Hippocampal formation (tissue), 2 donors: ENCODE data around the gene HOXB2.
"Not testable (repeated sequence)": the region's sequence is repeated elsewhere in the genome, so short reads cannot be mapped to it uniquely, and the experiment has no call there.

ENCODE experiments used
- DNase-seq, 2 donors: peaks; one replicate each; lab custom pipeline; 2025; lab: John Stamatoyannopoulos, UW

The HOXB2 gene

DNA sequence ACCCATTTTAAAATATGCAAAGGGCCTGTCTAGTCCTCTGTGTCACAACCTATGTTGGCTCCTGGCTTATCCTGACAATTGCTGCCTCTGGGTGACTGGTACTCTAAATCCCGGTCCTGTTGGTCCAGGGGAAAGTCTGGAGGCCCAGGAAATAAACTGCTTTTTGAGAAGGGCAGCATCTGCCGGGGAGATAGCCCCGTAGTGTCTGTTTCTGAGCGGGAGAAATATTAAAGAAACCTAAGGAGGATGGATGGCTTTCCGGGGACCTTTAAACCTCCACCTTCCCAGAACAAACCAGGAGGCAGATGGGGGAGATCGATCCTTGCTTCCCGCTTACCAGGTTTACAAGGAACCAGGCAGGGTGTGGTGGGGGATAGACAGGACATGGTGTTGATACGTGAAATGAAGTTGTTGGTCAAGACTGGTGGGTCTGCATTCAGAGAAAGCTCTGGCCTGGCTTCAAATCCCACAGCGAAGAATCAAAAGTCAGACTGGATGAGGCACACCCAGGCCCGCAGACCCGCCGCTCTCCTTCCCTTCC lies 3.8 kb downstream of the HOXB2 start:
- DNase-seq, result no peak

DNA sequence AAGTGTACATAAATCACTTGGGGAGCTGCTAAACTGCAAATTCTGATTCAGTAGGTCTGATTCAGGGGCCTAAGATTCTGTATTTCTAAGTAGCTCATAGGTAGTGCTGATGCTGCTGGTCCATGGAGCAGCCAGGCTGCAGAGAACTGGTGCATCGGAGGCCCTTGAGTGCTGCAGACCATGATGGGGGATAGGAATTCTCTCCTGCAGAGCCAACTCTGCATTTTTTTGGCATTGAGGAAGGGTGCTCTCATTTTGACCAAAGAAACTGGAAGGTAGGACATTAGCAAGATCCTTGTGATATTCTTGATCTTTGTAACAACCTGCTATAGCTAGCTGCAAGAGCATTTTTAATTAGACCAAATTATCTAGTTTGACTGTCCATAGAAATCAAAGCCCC lies 4.7 kb downstream of the HOXB2 start:
- no peak for DNase-seq

DNA sequence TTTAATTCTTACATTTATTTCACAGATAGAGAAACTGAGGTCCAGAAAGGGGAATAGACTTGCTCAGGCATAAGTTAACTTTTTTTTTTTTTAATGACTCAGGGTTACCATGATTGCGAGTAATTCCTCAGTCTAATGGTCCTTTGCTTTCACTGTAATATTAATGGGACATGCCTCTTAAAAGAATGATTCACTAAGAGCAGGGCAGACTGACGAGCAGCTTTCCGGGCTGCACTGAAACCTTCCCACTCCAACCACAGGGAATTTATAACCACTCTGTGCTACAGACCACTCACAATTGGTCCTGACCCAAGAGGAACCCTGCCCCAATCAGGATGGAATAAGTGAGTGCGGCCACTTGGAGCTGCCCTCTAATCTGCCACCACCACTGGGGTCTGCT lies 5.7 kb downstream of the HOXB2 start:
- no peak for DNase-seq

DNA sequence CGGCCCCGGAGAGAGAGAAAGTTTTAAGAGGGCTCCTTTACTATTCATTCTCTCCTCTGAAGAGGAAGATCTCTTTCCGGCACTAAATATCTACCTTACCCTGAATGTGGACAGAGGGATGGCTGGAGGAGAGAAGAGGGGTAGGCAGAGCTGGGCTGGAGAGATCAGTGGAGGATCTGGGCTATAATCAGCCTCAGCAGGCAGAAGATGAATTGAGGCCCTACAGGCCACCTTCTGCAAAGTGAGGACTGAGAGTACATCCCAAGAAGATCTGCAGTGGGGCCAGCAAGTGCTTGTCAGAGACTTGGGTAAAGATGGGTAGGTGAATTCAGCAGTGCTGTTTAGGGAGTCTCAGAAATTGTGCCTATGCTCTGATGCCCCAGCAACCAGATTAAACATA lies 7.6 kb downstream of the HOXB2 start:
- no peak for DNase-seq

DNA sequence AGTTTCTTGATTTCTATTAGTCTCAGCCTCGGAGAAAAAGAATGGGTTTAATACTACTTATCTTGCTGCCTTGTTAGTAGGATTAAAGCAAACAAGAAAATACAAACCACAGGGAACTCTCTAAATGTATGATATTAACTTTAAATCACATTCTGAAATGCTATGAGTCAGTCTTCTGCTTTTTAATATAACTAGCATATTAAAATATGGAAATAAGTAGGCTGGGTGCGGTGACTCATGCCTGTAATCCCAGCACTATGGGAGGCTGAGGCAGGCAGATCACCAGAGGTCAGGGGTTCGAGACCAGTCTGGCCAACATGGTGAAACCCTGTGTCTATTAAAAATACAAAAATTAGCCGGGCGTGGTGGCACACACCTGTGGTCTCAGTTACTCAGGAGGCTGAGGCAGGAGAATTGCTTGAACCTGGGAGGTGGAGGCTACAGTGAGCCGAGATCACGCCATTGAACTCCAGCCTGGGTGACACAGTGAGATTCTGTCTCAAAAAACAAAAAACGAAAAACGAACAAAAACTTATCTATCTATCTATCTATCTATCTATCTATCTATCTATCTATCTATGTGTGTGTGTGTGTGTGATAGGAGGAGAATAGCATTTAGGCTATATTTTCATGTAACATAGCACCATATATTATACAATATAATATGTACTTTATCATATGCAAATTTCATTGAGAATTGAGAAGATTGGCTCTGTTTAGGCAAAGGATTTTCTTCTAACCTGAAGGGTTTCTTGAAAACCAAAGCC lies 8.9 kb downstream of the HOXB2 start:
- DNase-seq, result not testable (repeated sequence)

DNA sequence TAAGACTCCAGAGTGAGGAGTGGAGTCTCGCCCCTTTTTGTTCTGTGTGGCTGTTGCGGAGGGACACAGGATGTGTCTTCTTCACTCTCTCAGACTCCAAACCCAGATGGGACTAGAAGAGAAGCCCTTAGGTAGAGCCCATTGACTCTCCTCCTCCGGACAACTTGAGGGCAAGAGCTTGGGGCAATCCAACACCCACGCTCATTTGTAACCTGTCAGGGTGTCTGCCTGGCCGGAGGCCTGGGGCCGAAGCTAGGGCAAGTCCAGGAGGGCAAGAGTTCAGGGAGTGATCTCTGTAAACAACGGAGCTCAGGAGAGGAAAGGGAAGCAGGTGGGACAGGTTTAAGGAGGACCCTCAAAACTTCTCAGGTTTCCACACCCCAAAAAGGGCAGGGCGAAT lies 12.6 kb downstream of the HOXB2 start:
- DNase-seq, result no peak

DNA sequence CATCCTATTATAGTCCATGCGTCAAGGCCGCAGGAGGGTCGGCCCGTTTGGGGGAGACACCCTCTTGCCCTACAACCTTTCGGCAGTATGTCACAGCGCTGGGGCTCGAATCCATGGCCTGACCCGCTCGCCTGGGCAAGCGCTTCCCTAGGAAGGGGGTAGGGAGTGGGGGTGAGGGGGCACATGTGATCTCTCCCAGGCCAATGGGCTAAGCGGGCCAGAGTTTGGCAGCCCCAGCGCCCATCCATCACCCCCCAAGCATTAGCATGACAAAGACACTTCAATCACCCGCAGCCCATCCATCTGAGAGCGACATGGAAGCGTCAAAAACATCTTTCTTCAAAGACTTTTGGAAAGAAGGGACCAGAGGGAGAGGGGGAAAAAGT lies 14.0 kb downstream of the HOXB2 start, which contains the start of gene HOXB1:
Gene HOXB1 (minus strand): TSS at position 125 of the 386 bp plus-strand sequence. CDS start 107 bp downstream, at position 18.
- no peak for DNase-seq

DNA sequence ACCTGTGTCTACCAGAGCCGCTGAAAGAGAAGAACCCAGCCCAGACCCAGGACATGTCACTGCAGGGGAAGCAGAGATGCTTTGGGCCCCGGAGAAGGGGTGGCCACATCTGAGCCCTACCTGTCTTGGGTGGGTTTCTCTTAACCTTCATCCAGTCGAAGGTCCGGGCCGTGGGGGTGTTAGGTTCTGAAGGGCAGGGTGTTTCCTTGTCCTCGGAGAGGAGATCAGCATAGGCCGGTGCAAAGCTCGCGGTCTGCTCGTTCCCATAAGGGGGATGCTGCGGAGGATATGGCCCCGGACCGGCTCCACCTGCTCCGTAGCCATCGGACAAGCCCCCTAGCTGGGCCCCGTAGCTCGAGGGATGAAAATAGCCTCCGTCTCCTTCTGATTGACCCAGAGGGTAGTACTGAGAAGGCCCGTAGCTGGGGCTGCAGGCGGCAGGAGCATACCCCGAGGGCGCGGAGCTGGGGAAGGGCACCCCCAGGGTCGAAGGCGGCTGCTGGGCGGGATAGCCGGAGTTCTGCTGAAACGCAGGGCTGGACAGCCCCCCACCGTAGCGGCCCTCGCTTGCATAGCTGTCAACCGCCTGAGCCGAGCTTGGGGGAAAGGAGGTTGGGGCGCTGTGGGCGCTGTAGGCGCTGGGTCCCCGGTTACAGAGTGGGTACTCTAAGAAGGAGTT lies 14.6 kb downstream of the HOXB2 start:
- no peak for DNase-seq

DNA sequence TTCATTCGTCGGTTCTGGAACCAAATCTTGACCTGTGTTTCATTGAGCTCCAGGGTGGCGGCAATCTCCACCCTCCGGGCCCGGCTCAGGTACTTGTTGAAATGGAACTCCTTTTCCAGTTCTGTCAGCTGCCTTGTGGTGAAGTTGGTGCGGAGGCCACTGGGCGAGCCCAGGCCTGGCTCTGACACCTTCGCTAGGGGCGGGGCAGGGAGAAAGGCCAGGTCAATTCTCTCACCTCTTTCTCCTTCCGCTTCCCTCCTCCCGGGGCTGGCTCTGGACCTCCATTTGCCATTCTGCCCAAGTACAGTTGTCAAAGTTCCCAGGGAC lies 15.3 kb downstream of the HOXB2 start:
- no peak for DNase-seq

DNA sequence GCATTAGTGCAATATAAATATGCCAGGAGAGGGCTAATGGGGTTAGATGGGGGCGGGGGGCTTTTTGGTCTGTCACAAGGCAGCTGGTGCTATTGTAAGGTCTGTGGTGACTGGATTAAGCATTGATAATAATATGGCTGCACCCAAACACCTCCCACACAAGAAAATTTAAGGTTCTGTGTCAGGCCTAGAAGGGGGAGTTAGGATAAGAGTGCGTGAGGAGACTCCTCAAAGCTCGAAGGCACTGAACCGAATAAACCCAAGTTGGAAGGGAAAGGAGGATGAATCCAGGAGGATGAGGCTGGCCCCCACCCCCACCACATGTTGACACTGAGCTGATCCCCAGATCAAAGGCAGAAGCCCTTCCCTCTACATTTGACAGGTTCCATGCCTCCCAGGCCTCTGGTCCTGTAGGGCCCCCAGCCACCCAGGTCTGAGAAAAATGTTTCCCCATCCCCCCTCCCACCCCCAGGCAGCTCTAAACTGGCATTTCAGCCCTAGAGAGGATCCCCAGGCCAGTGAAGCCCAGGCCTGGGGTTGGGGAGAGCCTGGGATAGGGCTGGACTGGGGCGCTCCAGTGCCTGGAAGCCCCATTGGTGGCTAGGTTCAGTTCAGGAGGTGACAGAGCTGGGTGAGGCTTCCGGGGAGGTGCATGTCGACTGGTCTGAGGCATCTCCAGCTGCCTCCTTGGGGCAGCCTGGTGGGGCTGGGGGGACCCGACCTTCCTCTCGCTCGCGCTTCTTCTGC lies 15.8 kb downstream of the HOXB2 start:
- DNase-seq, result no peak

DNA sequence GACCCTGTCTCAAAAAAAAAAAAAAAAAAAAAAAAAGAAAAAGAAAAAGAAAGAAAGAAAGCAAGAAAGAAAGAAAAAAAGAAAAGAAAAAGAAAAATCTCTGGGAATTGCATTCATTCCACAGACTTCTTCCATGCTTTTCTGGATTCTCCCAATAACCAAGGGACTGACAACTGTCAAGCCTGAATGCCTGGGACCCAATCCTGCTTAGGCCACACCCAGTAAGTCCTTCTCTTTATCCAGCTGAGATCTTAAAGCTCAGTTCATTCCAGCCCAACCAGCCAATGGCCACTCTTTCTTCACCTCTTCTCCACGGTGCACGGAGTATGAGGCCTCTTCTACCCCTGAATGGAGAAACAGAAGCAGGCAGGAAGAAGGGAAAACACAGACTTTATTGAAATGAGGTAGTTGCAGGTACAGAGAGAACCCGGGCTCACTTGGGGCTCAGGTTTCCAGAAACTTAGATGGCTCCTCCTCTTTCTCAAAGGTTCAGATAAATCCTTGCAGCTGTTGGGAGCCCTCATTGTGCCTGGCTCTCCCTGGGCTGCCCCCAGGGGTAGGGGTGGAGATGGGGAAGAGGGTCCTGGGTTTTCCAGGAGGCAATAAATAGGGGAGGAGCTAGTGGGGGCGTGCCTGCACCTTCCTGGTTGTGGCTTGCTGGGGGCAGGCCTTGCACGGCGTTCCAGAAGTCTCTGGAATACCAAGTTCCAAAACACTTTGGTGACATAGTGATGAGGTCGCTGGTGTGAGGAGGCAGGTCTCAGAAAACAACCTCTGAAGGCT lies 16.6 kb downstream of the HOXB2 start:
- no peak for DNase-seq

DNA sequence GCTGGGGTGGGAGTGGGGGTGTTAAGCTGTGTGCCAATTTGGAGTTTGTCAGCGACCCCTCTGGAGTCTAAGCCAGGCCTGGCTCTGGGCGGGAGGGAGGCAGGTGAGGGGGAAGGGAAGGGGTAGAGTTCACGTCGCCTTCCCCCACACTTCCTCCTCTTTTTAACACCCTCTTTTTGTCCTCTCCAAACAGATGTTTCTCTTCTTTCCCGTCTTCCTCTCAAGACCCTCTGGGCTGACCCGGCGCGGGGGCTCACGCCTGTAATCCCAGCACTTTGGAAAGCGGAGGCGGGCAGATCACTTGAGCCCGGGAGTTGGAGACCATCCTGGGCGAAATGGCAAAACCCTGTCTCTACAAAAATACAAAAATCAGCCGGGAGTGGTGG lies 17.4 kb downstream of the HOXB2 start:
- DNase-seq, result no peak

DNA sequence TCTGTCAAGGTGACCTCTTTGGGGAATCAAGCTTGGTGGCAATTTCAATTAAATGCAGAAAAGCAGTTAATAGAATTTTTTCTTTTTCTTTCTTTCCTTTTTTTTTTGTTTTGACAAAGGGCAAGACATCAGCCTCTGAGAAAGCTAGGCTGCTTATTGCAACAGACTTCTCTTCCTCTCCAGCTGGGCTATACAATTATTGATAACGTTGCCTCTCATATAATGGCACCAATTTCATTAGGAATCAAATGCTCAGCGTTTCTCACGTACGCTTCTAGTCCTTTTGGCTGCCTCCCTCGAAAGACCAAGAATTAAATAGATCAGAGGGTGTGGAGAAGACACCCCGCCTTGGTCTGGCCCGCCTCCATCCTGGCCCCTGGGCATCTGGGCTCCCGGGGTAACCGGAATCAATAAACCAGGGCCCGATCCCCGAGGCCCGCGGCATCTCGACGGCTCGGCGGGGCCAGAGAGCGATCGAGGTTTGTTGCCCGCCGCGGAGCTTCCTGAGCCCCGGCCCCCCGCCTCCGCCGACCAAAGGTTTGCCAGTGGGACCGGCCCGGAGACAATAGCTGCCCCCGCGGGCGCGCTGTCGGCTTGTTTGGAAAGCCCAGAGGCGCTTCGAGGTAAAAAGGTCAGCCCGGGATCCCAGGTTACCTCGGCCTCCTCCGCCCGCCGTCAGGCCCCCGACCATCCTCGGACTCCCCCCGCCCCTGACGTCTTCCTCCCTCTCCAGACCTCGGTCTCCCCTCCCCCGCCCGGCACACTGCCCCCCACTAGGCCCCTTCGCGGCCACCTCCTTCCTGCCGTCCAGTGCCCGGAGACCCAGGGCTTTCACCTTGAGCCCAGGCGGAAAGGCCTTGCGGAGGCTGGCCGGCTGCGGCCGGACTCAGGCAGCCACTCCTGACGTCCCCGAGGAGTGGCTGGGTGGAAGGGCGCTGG lies 18.0 kb downstream of the HOXB2 start:
- DNase-seq, result no peak

DNA sequence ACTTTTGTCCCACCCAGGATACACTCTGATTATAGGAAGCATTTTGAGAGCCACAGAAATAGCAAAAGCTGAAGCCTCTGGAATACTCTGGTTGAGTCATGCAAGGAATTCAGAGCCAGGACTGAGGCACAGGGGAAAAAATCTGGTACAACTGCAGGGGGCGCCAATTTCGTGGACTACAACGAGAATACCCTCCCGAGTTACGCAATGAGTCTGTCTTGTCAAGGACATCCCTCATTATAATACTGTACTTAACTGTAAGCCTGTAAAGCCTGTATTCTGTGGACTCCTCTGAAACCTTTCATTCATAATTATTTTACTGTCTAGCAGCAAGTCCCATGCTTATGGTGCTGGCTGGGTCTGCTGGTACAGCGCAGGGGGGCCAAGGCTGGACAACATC lies 21.9 kb downstream of the HOXB2 start:
- no peak for DNase-seq

DNA sequence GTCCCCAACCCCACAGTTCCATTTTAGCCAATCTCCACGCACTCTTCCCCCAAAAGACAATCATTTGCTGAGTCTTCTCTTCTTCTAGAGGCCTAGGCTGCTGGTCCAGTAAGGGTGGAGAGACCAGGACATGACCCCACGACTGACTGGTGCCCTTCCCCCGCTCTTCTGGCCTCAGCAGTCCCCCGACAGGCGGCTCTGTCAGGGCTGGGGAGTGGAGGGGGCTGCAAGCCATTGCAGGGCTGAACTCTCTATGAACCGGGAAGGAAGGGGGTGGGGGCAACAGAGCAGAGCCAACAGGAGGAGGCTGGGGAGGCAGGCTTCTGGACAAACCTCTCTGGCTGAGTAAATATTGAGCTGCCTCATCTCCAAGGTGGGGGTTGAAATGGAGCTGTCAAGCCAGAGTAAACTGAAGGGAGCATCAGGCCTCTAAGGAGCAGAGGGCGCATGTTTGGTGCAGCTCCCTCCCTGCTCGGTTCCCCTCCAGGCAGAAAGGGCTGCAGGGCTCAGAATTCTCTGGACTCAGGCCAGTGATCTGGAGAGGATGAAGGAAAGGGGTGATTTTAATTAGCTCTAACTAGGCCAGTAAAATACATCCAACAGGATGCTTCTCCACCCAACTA lies 22.8 kb downstream of the HOXB2 start:
- DNase-seq, result no peak

DNA sequence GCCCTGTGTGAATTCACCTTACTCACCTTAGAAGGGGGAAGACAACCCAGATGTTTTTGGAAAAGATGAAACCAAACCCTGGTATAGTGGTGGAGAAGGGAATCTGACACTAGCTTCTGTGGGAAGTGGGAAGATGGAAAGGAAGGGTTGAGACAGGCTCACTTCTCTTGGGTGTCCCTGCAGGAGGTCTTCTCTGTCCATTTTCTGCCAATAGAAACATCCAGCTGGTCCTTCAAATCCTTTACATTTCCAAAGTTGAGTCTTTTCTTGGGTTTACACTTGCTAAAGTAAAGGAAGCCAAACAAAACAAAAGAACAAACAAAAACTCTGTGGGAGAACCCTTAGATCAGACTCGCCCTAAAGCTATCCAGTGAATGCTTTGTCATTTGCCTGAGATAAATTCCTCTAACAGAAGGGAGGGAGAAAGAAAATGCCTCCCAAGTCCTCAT lies 24.3 kb downstream of the HOXB2 start:
- no peak for DNase-seq

DNA sequence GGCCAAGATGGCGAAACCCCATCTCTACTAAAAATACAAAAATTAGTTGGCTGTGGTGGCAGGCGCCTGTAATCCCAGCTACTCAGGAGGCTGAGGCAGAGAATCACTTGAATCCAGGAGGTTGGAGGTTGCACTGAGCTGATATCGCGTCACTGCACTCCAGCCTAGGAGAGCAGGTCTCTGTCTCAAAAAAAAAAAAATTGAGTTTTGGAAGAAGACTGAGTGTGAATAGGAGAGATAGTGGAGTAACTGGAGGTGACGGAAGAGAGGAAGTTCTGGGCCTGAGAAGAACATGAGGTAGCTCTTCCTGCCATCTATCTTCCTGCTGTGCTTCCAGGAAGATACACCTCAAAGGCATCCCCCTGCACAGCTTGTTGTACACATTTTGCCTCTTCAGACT lies 25.5 kb downstream of the HOXB2 start:
- DNase-seq, result no peak

DNA sequence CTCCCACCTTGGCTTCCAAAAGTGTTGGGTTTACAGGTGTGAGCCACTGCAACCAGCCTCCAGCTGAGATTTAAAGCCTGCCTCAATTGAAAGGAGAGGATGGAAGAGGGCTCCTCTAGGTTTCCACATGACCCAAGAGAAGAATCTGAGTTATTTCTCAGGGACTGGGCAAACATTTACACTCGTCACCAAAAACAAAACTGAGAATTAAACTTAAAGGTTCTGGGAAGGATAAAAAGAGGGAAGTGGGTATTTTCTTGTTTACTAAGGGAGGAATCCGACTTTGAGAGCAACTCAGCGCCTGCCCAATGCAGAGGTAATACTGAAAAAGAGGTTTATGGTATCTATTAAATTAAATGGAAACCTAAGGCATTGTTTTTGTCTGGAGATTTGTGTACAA lies 27.4 kb downstream of the HOXB2 start:
- no peak for DNase-seq

DNA sequence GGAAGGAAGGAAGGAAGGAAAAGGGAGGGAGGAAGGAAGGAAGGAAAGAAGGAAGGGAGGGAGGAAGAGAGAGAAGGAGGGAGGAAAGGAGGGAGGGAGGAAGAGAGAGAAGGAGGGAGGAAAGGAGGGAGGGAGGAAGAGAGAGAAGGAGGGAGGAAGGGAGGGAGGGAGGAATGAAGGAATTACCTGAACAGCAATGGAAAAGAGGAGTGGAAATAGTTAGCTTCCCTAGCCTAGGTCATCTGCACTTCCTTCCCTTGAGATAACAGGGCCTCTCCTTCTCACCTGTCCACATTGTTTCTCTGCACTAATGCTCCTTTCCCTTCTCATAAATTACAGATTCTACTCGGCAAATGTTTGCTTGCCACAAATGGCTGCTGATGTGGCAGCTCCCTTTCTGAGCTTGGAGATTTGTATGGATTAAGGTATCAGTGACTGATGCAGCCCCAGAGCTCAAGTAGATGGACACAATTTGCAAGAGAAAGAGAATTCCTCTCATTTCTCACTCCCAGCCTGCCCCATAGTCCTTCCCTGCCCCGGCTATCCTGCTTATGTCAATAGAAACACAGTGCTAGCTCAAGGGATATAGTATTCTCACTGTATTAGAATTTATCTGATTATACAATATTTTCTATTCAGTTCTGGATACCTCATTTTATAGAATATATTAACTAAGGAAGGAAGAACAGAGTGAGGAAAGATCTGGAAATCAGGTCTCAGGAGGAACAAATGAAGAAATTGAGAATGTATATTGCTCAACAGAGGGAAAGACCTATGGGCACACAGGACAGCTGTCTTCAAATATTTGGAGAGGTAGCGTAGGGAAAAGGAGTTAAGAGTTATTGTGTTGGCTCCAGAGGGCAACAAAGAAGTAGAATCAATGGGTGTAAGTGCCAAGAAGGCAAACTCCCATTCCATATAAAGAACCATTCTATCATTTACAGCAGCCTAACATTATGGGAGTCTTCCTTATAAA lies 28.7 kb downstream of the HOXB2 start:
- DNase-seq, result no peak
